Activated CD4-positive, alpha-beta T cell treated with anti-CD3 and anti-CD28 coated beads, Interleukin-2, amount 50 U/mL, for 4 hours (primary cell): ENCODE measurements around the gene DENND11.

Experiments used
- DNase-seq, 2 experiments: peaks; one replicate each; pipeline ENCODE4 v3.0.0-alpha.2; 2020

Gene DENND11, protein sequence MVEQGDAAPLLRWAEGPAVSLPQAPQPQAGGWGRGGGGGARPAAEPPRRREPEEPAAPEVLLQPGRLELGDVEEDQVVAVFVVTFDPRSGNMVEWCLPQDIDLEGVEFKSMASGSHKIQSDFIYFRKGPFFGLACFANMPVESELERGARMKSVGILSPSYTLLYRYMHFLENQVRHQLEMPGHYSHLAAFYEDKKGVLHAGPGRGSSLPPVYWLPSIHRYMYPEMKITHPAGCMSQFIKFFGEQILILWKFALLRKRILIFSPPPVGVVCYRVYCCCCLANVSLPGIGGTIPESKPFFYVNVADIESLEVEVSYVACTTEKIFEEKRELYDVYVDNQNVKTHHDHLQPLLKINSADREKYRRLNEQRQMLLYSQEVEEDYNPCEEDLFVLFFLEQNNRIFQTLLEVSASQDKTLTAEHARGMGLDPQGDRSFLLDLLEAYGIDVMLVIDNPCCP

DNA sequence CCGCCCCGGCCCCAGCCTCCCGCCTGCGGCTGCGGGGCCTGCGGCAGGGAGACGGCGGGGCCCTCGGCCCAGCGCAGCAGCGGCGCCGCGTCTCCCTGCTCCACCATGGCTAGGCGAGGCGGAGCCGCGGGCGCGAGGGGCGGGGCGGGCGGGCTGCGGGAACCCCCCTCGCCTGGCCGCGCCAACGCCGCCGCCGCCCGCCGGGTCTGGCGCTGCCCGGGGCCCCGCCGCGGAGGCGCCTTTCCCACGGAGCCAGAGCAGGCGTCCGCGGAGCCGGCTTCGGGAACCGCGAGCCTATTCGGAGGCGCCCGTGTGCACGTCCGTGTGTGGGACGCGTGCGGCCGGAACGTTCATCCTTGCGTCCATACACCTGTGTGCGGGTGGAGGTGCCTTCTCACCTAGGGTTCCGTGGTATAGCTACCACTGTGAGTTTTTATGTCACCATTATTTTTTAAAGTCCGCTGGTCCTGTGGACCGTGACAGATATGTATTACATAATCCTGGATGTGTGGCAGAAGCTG is at the start of gene DENND11:
Gene DENND11 (minus strand): TSS at position 120 of the 521 bp plus-strand sequence. CDS start 13 bp downstream, at position 107.
- peak; percentile 33 to 35 for DNase-seq

DNA sequence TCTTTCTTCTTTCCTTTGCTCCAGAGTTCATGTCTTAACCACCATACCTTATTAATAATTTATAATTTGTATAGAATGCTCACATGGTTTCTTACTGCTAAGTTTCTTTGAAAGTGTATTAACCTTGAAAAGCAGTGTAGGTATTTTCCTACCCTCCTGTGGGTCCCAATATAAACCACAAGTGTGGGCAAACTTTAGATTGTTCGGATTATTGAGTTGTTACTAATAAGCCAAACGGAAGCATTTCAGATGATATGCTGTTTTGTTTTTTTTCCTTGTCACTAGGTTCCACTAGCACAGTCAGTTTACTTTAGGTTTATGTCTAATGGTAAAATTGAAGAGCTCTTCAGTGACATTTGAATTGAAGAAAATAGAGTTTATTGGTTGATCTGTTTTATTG is 46.4 kb upstream of the DENND11 start:
- DNase-seq: no peak

DNA sequence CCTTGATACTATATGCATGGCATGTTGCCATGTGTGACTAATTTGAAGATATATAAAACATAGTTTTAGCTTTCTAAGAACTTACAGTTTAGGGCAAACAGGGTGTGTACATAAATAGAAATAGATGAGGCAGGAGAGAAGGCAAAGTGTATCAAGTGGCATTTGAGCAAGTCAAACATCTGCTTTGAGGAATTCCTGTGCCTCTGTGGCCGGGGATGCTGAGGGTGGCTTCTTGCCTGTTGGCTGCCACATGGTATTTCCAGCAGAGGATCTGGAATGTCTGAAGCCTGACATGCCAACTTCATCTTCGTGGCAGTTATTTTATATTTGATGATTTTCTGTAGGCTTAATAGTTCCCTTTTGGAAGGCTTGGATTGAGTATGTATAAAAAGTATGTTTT is 42.2 kb upstream of the DENND11 start:
- DNase-seq: no peak

DNA sequence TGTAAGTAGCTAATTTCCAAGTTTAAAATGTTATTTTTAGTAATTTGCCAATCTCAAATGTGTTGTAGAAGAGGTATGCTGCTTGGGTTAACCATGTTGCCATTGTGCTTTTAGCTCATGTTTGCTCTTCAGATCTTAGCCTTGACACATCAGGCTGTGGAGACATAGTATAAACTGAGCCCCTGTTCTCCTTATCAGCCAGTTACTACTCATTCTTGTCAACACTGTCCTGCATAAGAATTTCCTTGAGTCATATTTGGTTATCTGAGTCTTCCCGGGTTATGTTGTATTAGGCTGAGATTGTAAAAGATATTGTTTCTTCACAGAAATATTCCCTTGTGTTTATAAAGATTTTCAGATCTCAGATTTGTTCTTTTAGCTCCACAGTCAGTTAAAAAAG is 40.3 kb upstream of the DENND11 start:
- no peak for DNase-seq

DNA sequence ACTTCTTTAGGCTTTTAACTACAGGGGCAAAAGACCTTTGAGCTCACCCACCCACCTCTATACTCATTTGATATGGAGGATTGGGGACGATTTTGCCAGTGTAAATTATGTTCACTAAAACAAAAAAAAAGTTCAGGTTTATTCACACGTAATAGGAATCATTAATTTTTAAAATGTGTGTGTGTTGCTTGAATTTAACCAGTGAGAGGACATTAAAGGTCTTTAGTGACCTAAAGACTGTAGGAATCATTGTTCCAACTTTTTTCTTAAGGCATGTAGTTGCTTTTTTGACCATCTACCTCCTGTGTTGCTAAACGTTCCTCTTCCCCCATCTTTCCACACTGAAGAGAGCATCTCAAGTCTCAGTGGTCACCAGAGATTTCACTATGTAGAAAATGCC is 37.3 kb upstream of the DENND11 start:
- no peak for DNase-seq

DNA sequence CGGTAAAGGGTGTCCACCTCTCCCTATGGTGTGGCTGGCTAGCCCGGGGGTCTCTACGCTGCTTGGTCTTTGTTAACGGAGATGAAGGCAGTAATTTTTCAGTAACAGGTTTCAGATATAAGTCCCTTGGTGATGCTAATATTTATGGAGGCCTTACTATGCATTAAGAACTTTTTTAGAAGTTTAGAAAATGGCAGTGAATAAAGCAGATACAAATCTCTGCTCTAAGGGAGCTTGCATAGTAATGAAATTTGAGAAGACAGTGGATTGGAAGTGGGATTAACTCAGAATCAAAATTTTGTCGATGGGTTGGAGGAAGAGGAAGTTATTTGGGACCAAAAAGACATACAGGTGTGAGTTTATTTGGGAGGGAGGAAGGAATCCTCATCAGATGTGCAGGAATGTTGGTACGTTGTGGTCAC is 36.6 kb upstream of the DENND11 start:
- no peak for DNase-seq

DNA sequence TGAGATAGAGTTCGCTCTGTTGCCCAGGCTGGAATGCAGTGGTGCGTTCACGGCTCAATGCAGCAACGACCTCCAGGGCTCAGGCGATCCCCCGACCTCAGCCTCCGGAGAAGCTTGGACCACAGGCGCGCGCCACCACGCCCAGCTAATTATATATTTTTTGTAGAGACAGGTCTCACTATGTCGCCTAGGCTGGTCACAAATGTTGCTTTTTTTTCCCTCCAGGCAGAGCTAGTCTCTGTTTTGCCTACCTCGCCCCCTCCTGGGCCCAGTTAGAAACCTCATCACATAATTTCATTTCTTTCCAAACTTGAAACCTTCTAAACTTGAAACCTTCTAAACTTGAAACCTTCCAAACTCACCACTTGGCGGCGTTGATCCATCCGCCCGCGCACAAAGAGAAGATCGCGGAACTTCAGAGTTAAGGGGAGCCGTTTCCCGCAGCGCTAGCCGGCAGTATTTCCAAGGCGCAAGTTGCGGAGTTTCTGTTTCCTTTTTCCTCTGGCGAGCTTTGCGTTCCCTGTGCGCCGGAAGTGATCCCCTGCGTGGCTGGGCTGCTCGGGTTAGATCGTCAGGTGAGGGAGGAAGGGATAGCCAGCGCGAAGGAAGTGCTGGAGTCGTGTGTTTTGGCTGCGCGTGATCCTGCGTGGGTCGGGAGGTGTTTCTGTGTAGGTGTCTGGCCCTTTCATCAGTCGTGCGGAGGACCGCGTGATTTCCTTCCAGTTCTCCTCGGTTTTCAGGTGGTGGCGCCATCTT is 36.0 kb upstream of the DENND11 start, which contains the start of gene SSBP1:
Gene SSBP1 (plus strand): TSS at position 523 of the 756 bp plus-strand sequence. CDS start 809 bp downstream, outside the sequence.
- peak; percentile 88 to 90 for DNase-seq

DNA sequence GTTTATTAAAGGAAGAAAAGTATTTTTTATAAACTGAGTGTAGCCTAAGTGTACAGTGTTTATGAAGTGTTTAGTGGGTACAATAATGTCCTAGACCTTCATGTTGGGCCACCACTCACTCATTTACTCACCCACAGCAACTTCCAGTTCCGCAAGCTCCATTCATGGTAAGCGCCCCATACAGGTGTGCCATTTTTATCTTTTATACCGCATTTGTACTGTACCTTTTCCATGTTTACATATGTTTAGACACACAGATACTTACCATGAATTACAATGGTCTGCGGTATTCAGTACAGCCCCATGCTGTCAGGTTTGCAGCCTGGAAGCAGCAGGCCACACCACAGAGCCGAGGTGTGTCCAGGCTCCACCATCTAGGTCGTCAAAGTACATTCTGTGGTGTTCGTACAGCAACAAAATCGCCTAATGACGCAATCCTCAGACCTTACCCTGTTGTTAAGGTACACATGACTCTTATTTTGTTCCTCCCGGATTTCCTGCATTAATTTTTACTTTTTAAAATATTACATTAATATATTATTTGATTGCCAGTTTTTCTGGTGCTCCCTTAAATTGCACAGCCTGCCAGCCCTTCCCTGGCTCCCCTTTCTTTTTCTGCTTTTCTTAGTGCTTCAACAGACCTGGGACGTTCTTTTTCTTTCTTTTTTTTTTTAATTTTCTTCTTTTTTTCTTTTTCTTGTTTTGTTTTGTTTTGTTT is 35.3 kb upstream of the DENND11 start:
- DNase-seq: no peak

DNA sequence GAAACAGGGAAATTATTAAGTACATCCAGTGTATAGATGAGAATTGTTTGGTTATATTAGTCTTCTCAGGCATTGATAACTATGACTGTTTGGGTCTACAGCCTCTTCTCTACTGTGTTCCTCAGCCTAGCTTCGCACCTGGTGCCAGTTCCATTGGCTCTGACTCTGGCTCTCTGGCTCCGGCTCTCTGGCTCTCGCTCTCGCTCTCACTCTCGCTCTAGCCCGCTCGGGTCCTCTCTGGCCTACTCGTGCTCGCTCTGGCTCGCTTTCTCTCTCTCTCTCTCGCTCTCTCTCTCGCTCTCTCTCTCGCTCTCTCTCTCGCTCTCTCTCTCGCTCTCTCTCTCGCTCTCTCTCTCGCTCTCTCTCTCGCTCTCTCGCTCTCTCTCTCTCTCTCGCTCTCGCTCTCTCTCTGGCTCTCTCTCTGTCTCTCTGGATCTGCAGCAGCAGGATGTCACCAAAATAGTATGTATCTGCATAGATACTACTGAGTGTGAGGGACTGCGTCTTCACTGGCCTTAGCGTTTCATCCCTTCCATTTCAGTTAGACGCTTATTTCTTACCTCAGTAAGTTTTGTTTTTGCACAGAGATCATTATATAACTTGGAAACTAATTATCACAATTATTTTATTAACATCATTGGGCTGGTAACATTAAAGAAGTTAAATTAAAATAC is 29.6 kb upstream of the DENND11 start:
- no peak for DNase-seq

DNA sequence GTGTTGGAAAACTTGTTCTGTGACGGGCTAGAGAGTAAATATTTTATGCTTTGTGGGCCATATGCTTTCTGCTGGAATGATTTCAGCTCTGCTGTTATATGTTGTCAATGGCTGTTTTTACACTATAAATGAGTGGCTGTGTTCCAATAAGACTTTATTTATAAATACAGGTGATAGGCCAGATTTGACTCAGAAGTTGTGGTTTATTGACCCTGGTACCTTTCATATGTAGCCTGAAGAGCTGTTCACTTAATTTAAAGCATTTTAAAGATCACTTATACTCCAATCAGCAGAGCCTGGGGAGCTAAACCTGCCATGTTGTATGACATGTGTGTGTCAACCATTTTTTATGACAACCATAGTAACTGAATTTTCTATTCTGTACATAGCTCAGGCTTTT is 27.1 kb upstream of the DENND11 start:
- no peak for DNase-seq

DNA sequence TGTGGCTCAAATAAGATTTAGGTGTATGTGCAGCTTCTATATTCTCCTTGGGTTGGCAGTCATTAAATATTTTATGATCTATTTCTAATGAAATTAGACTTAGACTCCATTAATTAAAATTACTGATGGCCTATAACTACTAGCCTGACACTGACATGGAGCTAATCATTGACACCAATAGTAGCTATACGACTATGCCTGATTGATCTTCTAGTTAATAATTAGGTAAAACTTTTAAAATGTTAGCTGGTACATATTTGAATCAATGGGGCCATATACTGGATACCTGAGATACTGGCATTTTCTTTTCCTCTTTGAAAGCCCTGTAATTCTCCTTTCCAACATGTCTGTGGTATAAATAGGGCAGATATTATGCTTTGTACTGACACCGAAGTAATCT is 20.6 kb upstream of the DENND11 start:
- no peak for DNase-seq

DNA sequence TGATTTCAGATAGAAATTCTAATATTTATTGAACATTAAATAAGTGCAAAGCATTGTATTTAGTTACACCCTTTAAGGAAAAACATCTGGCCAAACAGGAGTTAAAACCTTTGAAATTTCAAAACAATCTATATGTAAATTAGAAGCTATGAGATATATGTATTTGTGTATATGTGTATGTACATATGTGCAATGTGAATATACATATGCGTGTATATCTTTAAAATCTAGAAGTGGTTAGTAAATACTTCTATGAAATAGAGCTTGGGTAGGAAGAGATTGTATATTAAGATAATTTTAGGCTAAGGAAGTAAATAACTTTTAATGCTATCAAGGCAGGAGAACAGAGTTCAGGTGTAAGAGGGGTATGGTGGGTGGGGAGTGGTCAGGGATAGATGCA is 15.5 kb upstream of the DENND11 start:
- DNase-seq: no peak

DNA sequence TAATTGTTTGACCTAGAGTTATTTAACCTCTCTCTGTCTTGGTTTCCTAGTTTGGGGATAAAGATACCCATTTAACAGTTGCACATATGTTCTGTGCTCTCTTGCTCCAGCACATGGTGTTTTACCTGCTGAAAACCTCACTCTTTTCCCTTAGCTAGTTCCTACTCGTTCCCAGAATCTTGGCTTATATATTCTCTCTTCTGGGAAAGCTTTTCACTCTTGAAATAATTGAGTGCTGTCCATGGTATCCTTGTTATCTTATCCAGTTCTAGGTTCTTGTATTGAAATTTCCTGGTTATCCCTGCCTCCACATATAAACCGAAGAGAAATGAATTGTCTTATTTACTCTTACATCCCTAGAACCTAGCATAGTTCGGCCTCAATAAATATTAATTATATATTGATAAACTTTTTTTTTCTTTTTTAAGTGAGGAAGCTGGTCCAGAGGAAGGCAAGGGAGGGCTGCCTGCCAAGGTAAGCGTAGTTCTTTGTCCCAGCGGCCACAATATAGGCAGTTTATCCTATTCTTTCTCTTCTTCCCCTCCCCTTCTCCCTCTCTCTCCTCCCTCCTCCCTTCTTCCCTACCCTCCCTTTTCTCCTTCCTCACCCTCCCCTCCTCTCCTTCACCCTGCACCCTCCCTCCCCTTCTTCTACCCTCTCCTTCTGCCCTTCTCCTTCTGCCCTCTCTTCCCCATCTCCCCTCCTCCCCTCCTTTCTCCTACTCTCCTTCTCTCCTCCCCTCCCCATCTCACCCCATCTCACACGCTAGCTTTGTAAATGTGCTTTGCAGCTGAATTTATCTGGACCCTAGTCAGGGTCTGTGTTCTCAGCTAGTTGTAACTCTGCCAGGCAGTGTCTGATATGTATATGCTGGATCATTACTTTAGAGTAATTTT is 14.1 kb upstream of the DENND11 start:
- DNase-seq: no peak

DNA sequence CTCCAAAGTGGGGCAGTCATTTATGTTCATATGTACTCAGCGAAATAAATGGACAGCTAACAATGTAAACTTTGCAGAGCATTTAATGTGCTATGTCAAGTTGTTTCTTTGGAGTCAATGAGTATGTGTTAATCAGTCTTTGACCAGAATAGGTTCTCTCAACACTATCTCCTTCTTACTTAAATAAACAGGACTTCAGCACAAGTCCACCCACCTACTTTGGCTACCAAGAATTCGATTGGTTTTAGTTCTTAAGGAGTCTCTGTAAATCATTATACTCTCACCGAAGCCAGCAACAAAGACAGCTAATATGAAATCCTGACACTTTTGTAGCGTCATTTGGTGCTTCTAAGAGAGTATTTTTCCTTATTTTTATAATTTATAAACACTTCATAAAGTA is 13.1 kb upstream of the DENND11 start:
- DNase-seq: no peak

DNA sequence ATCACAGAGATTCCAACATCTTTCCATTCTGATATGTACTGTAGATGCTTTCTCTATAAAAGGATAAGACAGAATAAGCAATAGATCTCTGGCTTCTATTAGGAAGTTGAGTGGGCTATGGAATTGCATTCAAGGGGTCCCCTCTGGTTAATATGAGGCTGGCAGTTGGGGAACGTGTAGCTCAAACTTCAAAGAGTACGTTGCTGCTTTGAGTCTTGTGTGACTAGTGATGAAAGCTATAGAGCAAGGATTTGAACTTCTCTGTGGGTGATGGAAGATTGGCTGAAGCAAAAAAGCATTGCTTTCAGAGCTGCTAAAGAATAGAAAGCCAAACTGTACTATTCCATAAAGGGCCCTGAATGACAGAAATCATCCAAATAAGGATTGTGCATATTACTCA is 12.6 kb upstream of the DENND11 start:
- DNase-seq: no peak

DNA sequence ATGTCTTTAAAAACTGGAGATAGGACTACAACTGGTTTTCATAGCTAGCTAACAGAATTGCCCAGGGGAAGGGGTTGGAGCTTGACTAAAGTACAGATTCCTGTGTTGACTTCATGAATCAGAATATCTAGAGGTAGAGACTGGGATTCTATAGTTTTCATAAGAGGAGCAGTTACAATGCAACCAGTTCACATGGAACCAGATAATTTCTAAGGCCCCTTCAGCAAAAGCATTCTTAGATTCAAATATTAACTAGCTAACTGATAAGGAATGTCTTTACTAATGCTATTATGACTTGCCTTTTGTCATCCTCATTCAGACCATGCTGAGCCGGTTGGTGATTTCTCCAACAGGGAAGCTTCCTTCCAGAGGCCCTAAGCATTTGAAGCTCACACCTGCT is 11.9 kb upstream of the DENND11 start:
- no peak for DNase-seq

DNA sequence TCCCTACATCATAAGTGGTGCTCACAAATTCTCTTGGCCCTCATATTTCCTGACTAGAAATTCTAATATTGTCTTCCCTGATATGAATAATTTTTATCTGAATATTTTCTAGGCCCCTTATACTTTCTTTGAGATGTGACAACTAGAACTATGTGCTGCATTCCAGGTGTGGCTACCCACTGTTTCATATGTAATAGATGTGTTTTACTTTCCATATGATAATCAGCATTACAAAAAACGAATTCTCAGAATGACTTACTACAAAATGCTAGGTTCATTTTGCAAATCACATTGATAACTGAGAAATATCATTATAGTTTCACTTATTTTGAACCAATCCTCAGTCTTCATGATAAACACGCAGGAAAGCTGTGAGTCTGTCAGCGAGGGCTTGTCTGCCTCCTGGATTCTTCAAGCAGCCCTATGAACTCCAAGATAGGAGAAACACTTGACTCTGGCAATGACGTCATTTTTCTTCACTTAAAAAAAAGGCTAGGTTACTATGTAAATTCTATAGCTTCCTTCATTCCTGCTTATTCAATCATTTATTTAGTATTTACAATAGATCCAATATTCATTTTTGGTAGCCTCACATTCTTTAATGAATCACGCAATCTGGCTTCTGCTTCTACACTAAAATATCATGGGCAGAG is 10.8 kb upstream of the DENND11 start:
- no peak for DNase-seq

DNA sequence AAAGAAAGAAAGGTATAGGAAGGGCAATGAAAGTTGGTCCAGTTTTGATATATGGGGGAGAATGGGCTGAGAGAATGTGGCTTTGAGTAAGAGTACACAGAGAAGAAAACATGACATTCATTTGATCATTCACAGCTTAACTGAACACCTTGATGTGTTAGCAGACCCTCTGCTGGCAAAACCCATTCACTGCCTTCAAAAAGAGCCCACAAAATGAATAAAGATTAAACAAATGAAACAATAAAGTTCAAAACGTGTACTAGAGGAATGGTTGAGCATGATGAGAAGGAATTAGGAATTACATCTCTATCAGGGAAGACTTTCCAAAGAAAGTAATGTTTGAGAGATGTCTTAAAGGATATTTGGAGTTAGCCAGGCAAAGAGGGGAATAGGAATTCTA is 8.3 kb upstream of the DENND11 start:
- no peak for DNase-seq

DNA sequence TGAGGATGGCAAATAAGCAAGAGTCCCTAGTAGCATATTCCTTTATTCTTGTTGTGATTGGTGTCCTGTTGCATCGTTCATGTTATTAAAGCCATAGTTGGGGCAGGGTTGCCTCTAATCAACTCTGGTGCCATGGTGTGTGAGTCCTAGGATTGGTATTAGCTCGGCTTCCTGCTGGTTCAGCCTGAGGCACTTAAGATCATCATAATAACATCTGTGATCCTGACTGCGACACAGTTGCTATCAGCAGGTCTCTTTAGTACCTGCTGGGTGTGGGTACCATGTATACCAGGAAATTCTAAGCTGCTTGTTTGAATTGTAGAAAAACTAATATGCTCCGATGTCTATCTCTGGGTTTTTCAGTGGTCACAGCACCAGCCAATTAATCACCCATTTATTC is 7.8 kb upstream of the DENND11 start:
- DNase-seq: no peak

DNA sequence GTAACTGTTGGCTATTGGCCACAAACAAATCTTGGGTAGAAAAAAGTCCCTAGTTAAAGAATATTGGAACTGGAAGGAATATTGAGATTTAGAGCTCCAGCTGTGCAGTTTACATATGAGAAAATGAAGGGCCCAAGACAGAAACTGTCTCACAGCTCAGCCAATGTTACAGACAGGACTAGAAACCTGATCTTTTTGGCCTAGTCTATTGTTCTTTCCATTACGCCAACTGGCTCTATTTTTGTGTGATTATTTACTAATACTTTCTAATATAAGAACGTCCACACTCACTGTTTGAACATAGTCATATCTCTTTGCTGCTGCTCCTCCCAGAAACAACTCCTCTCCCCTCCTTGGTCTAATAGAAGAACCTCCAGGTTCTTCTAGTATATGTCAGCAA is 7.4 kb upstream of the DENND11 start:
- no peak for DNase-seq

DNA sequence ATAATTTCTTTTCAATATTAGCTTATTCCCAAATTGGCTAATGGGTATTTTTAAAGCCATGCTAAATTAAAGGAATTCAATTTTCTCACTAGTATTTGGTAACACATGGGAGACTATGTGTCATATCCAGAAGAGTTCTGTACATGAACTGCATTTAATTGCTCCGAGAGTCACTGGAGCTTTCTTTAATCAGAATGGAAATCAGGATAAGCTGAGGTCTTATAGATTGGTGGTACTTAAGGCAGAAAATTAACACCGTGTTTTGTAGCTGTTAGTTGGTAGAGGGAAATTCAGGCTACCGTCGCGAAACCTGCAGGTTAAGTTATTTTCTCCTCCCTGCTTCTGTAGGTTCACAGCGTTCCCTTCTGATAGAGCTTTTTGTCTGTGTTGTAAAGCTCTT is 6.4 kb upstream of the DENND11 start, which contains the start of gene WEE2:
Gene WEE2 (plus strand): TSS at position 3 of the 400 bp plus-strand sequence. CDS start 406 bp downstream, outside the sequence.
- no peak for DNase-seq
